Osteoblast (primary cell): ENCODE measurements around the gene HS1BP3. TPM values are rescaled to one million over a fixed set of nuclear protein-coding genes. Genes with fewer than 3 reads are reported as not detected.

ENCODE experiments used
- DNase-seq: peaks from one replicate; pipeline ENCODE4 v3.0.0; 2011; ENCODE audit warnings: low spot score, mixed read lengths; ENCODE audit not compliant: insufficient read length; ENCODE audit errors: missing footprints
- H2AFZ ChIP-seq: 2 replicates; pipeline ENCODE4 v1.6.0; 2011; ENCODE audit warnings: mild to moderate bottlenecking, low read length
- H3K27ac ChIP-seq: 2 replicates; pipeline ENCODE4 v1.5.1; 2011; ENCODE audit warnings: mild to moderate bottlenecking, low read depth, low read length, moderate library complexity
- H3K27me3 ChIP-seq: 2 replicates; pipeline ENCODE4 v1.6.0; 2012; ENCODE audit warnings: mild to moderate bottlenecking, control low read depth, inconsistent platforms, low read length, moderate library complexity; ENCODE audit not compliant: insufficient read depth
- H3K36me3 ChIP-seq: 2 replicates; pipeline ENCODE4 v1.5.1; 2011; ENCODE audit warnings: mild to moderate bottlenecking, low read length, control low read depth, moderate library complexity; ENCODE audit not compliant: insufficient read depth
- H3K4me1 ChIP-seq: 2 replicates; pipeline ENCODE4 v1.5.1; 2011; ENCODE audit warnings: mild to moderate bottlenecking, low read length, control low read depth, moderate library complexity; ENCODE audit not compliant: insufficient read depth
- H3K4me2 ChIP-seq: 2 replicates; pipeline ENCODE4 v1.6.0; 2011; ENCODE audit warnings: mild to moderate bottlenecking, low read length; ENCODE audit not compliant: insufficient read depth
- H3K4me3 ChIP-seq: fragments of 200-600 bp; sonication (generic); 3 replicates; pipeline ENCODE4 v1.5.1; 2012; ENCODE audit warnings: mild to moderate bottlenecking, low read length, inconsistent platforms; ENCODE audit not compliant: insufficient read depth
- H3K79me2 ChIP-seq: 2 replicates; pipeline ENCODE4 v1.6.0; 2012; ENCODE audit warnings: mild to moderate bottlenecking, low read length, control low read depth, inconsistent platforms; ENCODE audit not compliant: insufficient read depth
- H3K9me3 ChIP-seq: 2 replicates; pipeline ENCODE4 v1.5.1; 2011; ENCODE audit warnings: low read depth, low read length, control low read depth
- H4K20me1 ChIP-seq: 2 replicates; pipeline ENCODE4 v1.6.0; 2012; ENCODE audit warnings: mild to moderate bottlenecking, low read length, control low read depth; ENCODE audit not compliant: insufficient read depth
- total RNA-seq: library from RNA; depleted of rRNA; stranded (reverse); fragments of >200 nt; gene quantifications from 2 replicates; pipeline ENCODE4 v1.2.3, GENCODE V29; 2012
- TF ChIP-seq, protein P1 (sequence below): IDR thresholded peaks from 2 replicates; pipeline ENCODE4 v1.5.1; 2011; ENCODE audit warnings: mild to moderate bottlenecking, low read depth, low read length, moderate library complexity; ENCODE audit errors: extremely low read depth

Gene HS1BP3
- total RNA-seq, 1 donor, result 47.8 TPM

GRCh38 chr2:20617892-20618467, 32.9 kb downstream of the HS1BP3 start:
- H3K4me2 ChIP-seq, result peak overlapping the region; percentile 30
- H3K4me1 ChIP-seq, result peaks cover 30% of the 10 kb centered on the region
- peak overlapping the region; percentile 79 for H2AFZ ChIP-seq

DNA sequence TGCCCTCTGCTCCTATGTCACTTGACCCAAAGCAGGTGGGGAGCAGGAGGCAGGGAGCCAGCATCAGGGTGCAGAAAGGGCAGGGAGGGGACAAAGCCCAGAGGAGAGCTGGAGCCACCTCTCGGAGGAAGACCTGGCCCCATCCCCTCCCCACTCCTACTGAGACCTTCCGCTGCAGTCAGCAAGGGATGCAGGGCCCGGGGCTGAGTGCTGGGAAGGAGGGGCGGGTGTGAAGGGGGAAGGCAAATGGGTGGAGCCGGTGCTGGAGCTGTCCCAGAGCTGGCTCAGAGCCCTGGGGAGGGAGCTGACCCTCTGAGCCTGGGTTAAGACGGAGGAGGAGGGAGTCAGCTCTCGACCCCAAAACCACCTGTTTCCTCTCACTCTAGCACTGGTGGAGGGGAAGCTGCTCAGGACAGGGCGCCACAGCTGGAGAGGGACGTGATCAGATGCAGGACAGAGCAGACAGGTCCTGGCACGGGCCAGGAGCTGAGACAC, 33.8 kb downstream of the HS1BP3 start:
- Histone ChIP-seq H3K4me3 (no peak overlapping the region), H3K79me2 (no peaks in the 10 kb centered on the region), H2AFZ (no peak overlapping the region), H3K27me3 (no peaks in the 10 kb centered on the region), H3K27ac (peak overlapping the region; percentile 98), H3K9me3 (no peaks in the 10 kb centered on the region), H3K36me3 (no peaks in the 10 kb centered on the region), H3K4me1 (peaks cover 30% of the 10 kb centered on the region), H3K4me2 (peak overlapping the region; percentile 24), H4K20me1 (no peaks in the 10 kb centered on the region)
- DNase-seq, result peak; percentile 41
- TF ChIP-seq, protein P1, sequence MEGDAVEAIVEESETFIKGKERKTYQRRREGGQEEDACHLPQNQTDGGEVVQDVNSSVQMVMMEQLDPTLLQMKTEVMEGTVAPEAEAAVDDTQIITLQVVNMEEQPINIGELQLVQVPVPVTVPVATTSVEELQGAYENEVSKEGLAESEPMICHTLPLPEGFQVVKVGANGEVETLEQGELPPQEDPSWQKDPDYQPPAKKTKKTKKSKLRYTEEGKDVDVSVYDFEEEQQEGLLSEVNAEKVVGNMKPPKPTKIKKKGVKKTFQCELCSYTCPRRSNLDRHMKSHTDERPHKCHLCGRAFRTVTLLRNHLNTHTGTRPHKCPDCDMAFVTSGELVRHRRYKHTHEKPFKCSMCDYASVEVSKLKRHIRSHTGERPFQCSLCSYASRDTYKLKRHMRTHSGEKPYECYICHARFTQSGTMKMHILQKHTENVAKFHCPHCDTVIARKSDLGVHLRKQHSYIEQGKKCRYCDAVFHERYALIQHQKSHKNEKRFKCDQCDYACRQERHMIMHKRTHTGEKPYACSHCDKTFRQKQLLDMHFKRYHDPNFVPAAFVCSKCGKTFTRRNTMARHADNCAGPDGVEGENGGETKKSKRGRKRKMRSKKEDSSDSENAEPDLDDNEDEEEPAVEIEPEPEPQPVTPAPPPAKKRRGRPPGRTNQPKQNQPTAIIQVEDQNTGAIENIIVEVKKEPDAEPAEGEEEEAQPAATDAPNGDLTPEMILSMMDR, result no peak

More at GRCh38 chr2:20617892-20618467, 32.9 kb downstream of the HS1BP3 start:
- Histone ChIP-seq H3K79me2 (no peaks in the 10 kb centered on the region), H3K36me3 (no peaks in the 10 kb centered on the region), H4K20me1 (no peaks in the 10 kb centered on the region), H3K4me3 (no peak overlapping the region), H3K9me3 (no peaks in the 10 kb centered on the region), H3K27ac (peak overlapping the region; percentile 98), H3K27me3 (no peaks in the 10 kb centered on the region)
- peak; percentile 99 for DNase-seq
- TF ChIP-seq, protein P1, result peak; percentile 47

GRCh38 chr2:20616341-20616871, 34.5 kb downstream of the HS1BP3 start:
- Histone ChIP-seq H3K4me3 (no peak overlapping the region), H3K9me3 (no peaks in the 10 kb centered on the region), H4K20me1 (no peaks in the 10 kb centered on the region), H3K27me3 (no peaks in the 10 kb centered on the region), H3K4me2 (no peak overlapping the region), H2AFZ (no peak overlapping the region), H3K27ac (peak overlapping the region; percentile 21), H3K79me2 (no peaks in the 10 kb centered on the region), H3K36me3 (no peaks in the 10 kb centered on the region), H3K4me1 (peaks cover 35% of the 10 kb centered on the region)
- TF ChIP-seq, protein P1, result no peak
- DNase-seq, result peak; percentile 8

DNA sequence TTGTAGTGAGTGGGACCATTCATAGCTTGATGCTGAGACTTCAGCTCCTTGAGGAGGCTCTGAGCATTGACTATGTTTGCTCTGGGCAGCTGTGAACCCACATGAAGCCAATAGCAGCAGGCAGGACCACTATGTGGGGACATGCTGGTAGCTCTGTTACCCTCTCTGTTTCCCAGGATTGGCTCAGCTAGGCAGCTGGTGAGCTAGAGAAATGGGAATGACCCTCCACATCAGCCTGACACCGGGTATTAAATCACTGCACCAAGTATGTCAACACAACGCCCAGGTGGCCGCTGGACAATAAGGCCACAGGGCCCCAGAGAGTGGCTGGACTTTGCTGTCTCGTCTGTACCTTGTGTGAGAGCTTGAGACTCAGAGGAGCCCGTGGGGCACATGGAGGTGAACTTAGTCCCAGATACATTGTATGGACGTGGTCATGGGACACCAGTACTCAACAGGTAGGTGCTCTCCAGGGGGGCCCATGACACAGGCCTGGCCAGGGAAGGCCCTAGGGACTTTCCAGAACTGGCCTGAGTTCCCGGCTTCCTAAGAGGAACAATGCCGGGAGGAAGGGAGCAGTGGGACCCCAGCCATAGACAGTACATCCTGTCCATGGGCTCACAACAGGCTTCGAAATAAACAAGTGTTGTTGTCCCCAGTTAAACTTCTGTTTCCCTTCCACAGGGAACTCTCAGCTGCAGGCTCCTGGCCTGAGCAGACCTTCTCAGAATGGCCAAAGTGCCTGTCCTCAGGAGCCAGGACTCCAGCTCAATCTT, 35.2 kb downstream of the HS1BP3 start:
- H3K27me3 ChIP-seq, result no peaks in the 10 kb centered on the region
- no peaks in the 10 kb centered on the region for H3K79me2 ChIP-seq
- no peak overlapping the region for H2AFZ ChIP-seq
- H3K4me2 ChIP-seq, result no peak overlapping the region
- DNase-seq, result peak; percentile 37
- no peaks in the 10 kb centered on the region for H3K36me3 ChIP-seq
- H4K20me1 ChIP-seq, result no peaks in the 10 kb centered on the region
- TF ChIP-seq, protein P1, result no peak
- H3K9me3 ChIP-seq, result no peaks in the 10 kb centered on the region
- H3K4me1 ChIP-seq, result peaks cover 41% of the 10 kb centered on the region
- H3K27ac ChIP-seq, result no peak overlapping the region
- no peak overlapping the region for H3K4me3 ChIP-seq
